H1 (cell line): ENCODE data around the gene NXN. TPM values are rescaled to one million over a fixed set of nuclear protein-coding genes. Genes with fewer than 3 reads are reported as not detected.

Experiments used
- CTCF ChIA-PET: fragments of 300-600 bp; sonication (Branson Sonifier 250); formaldehyde crosslinking; loops from one replicate; lab custom pipeline; 2021; ENCODE audit not compliant: partially characterized antibody; lab: Charles Lee
- POLR2A ChIA-PET: fragments of 300-600 bp; sonication (Branson Sonifier 250); formaldehyde crosslinking; loops from one replicate; lab custom pipeline; 2021; ENCODE audit warnings: inconsistent platforms; ENCODE audit not compliant: partially characterized antibody; lab: Charles Lee
- DNase-seq, 2 experiments: peaks; one replicate each; pipeline versions ENCODE4 v3.0.0 to v3.0.0-alpha.2; 2010 to 2022; ENCODE audit warnings: low spot score in 2 of 2, low read depth in 1 of 2, mixed read lengths in 1 of 2
- FAIRE-seq: peaks from 2 replicates; lab custom pipeline; 2011; peaks lifted over from hg19 to GRCh38; lab: Jason Lieb, UNC
- H2AFZ ChIP-seq: 2 replicates; pipeline ENCODE4 v1.8.1; 2012; ENCODE audit warnings: low read length, inconsistent platforms
- H2AK5ac ChIP-seq: 2 replicates; pipeline ENCODE4 v1.6.1; 2013; ENCODE audit warnings: low read depth, low read length
- H2BK120ac ChIP-seq: replicated peaks from 2 replicates; pipeline ENCODE3; 2013; ENCODE audit warnings: low read depth, low read length, inconsistent platforms
- H2BK12ac ChIP-seq: 2 replicates; pipeline ENCODE4 v1.6.1; 2013; ENCODE audit warnings: low read depth, low read length
- H2BK15ac ChIP-seq: 2 replicates; pipeline ENCODE4 v1.6.1; 2013; ENCODE audit warnings: low read length
- H2BK20ac ChIP-seq: 2 replicates; pipeline ENCODE4 v1.6.1; 2013; ENCODE audit warnings: low read length
- H2BK5ac ChIP-seq: 2 replicates; pipeline ENCODE4 v1.6.1; 2013; ENCODE audit warnings: low read depth, low read length
- H3K14ac ChIP-seq: 2 replicates; pipeline ENCODE4 v1.6.1; 2013; ENCODE audit warnings: inconsistent platforms; ENCODE audit not compliant: insufficient read length
- H3K18ac ChIP-seq: 2 replicates; pipeline ENCODE4 v1.6.1; 2013; ENCODE audit warnings: low read length; ENCODE audit errors: extremely low read depth
- H3K23ac ChIP-seq: 2 replicates; pipeline ENCODE4 v1.6.1; 2013; ENCODE audit warnings: inconsistent platforms; ENCODE audit not compliant: insufficient read length
- H3K23me2 ChIP-seq: 2 replicates; pipeline ENCODE4 v1.6.1; 2013; ENCODE audit warnings: low read depth, low read length
- H3K27ac ChIP-seq: 2 replicates; pipeline ENCODE4 v1.6.1; 2011; ENCODE audit warnings: low read depth, low read length, inconsistent platforms
- H3K27me3 ChIP-seq, 4 experiments: replicated peaks in 1 of 4; 1 replicate in 1 of 4; 2 replicates in 3 of 4; pipeline versions ENCODE4 v1.6.1 to v1.8.1; 2011 to 2013; ENCODE audit warnings: low read length in 3 of 4, mild to moderate bottlenecking in 3 of 4, inconsistent platforms in 2 of 4, mixed read lengths in 2 of 4, moderate library complexity in 1 of 4; ENCODE audit not compliant: control insufficient read depth in 3 of 4, insufficient read depth in 3 of 4; ENCODE audit errors: extremely low read depth in 1 of 4
- H3K36me3 ChIP-seq, 4 experiments: 2 replicates each; pipeline versions ENCODE4 v1.6.1 to v1.8.1; 2011 to 2013; ENCODE audit warnings: mild to moderate bottlenecking in 4 of 4, low read length in 3 of 4, moderate library complexity in 2 of 4, control low read depth in 1 of 4, inconsistent platforms in 1 of 4; ENCODE audit not compliant: insufficient read depth in 4 of 4, control insufficient read depth in 2 of 4
- H3K4ac ChIP-seq: replicated peaks from 2 replicates; pipeline ENCODE3; 2013; ENCODE audit warnings: low read length, low read depth, mixed read lengths, inconsistent platforms; ENCODE audit not compliant: insufficient read length
- H3K4me1 ChIP-seq, 4 experiments: replicated peaks in 1 of 4; 1 replicate in 1 of 4; 2 replicates in 3 of 4; pipeline versions ENCODE4 v1.6.1 to v1.8.1; 2011 to 2013; ENCODE audit warnings: low read length in 3 of 4, inconsistent platforms in 2 of 4, mixed read lengths in 1 of 4; ENCODE audit not compliant: insufficient read depth in 4 of 4, control insufficient read depth in 3 of 4
- H3K4me2 ChIP-seq, 2 experiments: 2 replicates each; pipeline versions ENCODE4 v1.6.1 to v1.8.1; 2011 to 2013; ENCODE audit warnings: low read depth in 2 of 2, low read length in 2 of 2, control low read depth in 1 of 2, inconsistent platforms in 1 of 2, mild to moderate bottlenecking in 1 of 2; ENCODE audit not compliant: insufficient read depth in 1 of 2
- H3K4me3 ChIP-seq, 4 experiments: fragments of 200-600, 300-600 bp in 1 of 4; sonication (generic), shearing (Covaris generic), sonication (Bioruptor Twin) in 1 of 4; 2 replicates each; pipeline versions ENCODE4 v1.5.1 to v1.8.1; 2011 to 2016; ENCODE audit warnings: low read length in 4 of 4, low read depth in 3 of 4, control low read depth in 2 of 4, inconsistent platforms in 2 of 4, mild to moderate bottlenecking in 2 of 4, mixed read lengths in 1 of 4, moderate library complexity in 1 of 4; ENCODE audit not compliant: insufficient read depth in 2 of 4; ENCODE audit errors: extremely low read depth in 1 of 4
- H3K56ac ChIP-seq: replicated peaks from 2 replicates; pipeline ENCODE3; 2013; ENCODE audit warnings: low read depth, mild to moderate bottlenecking, mixed read lengths, low read length, inconsistent platforms; ENCODE audit not compliant: insufficient read length
- H3K79me1 ChIP-seq: 2 replicates; pipeline ENCODE4 v1.6.1; 2013; ENCODE audit warnings: low read depth, low read length, control low read depth
- H3K79me2 ChIP-seq, 2 experiments: 2 replicates each; pipeline versions ENCODE4 v1.6.1 to v1.8.1; 2012 to 2013; ENCODE audit warnings: low read length in 2 of 2, mild to moderate bottlenecking in 2 of 2, inconsistent platforms in 1 of 2; ENCODE audit not compliant: insufficient read depth in 2 of 2, control insufficient read depth in 1 of 2
- H3K9ac ChIP-seq, 4 experiments: replicated peaks in 1 of 4; 1 replicate in 1 of 4; 2 replicates in 3 of 4; pipeline versions ENCODE4 v1.6.1 to v1.8.1; 2011 to 2013; ENCODE audit warnings: low read depth in 3 of 4, low read length in 3 of 4, control low read depth in 2 of 4, mild to moderate bottlenecking in 2 of 4, moderate library complexity in 2 of 4, inconsistent platforms in 1 of 4; ENCODE audit errors: extremely low read depth in 1 of 4
- H3K9me3 ChIP-seq, 2 experiments: 2 replicates each; pipeline versions ENCODE4 v1.6.1 to v1.8.1; 2012 to 2013; ENCODE audit warnings: mild to moderate bottlenecking in 2 of 2, moderate library complexity in 2 of 2, control low read depth in 1 of 2, inconsistent platforms in 1 of 2, low read depth in 1 of 2, low read length in 1 of 2, mixed read lengths in 1 of 2; ENCODE audit not compliant: insufficient read depth in 2 of 2
- H4K20me1 ChIP-seq, 2 experiments: replicated peaks in 1 of 2; 2 replicates each; pipeline versions ENCODE3 to v1.8.1; 2011 to 2013; ENCODE audit warnings: inconsistent platforms in 2 of 2, low read length in 2 of 2, mild to moderate bottlenecking in 1 of 2; ENCODE audit not compliant: insufficient read depth in 2 of 2, control insufficient read depth in 1 of 2
- H4K5ac ChIP-seq: 2 replicates; pipeline ENCODE4 v1.6.1; 2013; ENCODE audit warnings: low read length, low read depth, mixed read lengths, inconsistent platforms; ENCODE audit not compliant: insufficient read length
- H4K8ac ChIP-seq: 2 replicates; pipeline ENCODE4 v1.8.0; 2013; ENCODE audit warnings: mild to moderate bottlenecking, moderate library complexity, low read length, inconsistent platforms; ENCODE audit not compliant: insufficient read depth; ENCODE audit errors: extremely low read depth
- H4K91ac ChIP-seq: replicated peaks from 2 replicates; pipeline ENCODE3; 2013; ENCODE audit warnings: low read length, mixed read lengths, inconsistent platforms; ENCODE audit not compliant: insufficient read length
- CEBPB ChIP-seq: IDR thresholded peaks from 2 replicates; pipeline ENCODE4 v1.6.1; 2012; ENCODE audit warnings: low read depth, low read length
- CHD1 ChIP-seq: IDR thresholded peaks from 2 replicates; pipeline ENCODE4 v1.6.1; 2012; ENCODE audit warnings: low read depth, low read length, improper control_type of control experiment
- CTBP2 ChIP-seq: IDR thresholded peaks from 2 replicates; pipeline ENCODE4 v1.7.0; 2011; ENCODE audit warnings: borderline replicate concordance, mild to moderate bottlenecking, moderate library complexity, mixed read lengths, low read length; ENCODE audit not compliant: insufficient read depth, insufficient read length
- EGR1 ChIP-seq: IDR thresholded peaks from 2 replicates; pipeline ENCODE4 v1.6.1; 2011; ENCODE audit warnings: low read depth, low read length, borderline replicate concordance
- FOSL1 ChIP-seq: IDR thresholded peaks from 2 replicates; pipeline ENCODE4 v1.6.1; 2011; ENCODE audit warnings: mild to moderate bottlenecking, low read depth, low read length, moderate library complexity; ENCODE audit not compliant: insufficient read depth
- HDAC6 ChIP-seq: IDR thresholded peaks from one replicate; pipeline ENCODE4 v1.7.1; 2012; ENCODE audit warnings: low read depth, mild to moderate bottlenecking, inconsistent platforms, low read length, moderate library complexity
- POLR2A ChIP-seq, 2 experiments: IDR thresholded peaks; 1 replicate in 1 of 2; 2 replicates in 1 of 2; pipeline ENCODE4 v1.6.1; 2011; ENCODE audit warnings: low read depth in 2 of 2, low read length in 2 of 2, mild to moderate bottlenecking in 2 of 2; ENCODE audit errors: control extremely low read depth in 1 of 2
- POU5F1 ChIP-seq: IDR thresholded peaks from 2 replicates; pipeline ENCODE4 v1.6.1; 2011; ENCODE audit warnings: low read depth, mild to moderate bottlenecking, low read length, moderate library complexity
- RFX5 ChIP-seq: IDR thresholded peaks from 2 replicates; pipeline ENCODE4 v1.6.1; 2011; ENCODE audit warnings: low read depth, low read length, improper control_type of control experiment, borderline replicate concordance
- RNF2 ChIP-seq: fragments of 200-900, 300-1000 bp; sonication (generic); IDR thresholded peaks from 2 replicates; pipeline ENCODE4 v1.7.1; 2016; ENCODE audit warnings: borderline replicate concordance, low read depth, mild to moderate bottlenecking, antibody characterized with exemption, low read length; ENCODE audit not compliant: poor library complexity, severe bottlenecking; ENCODE audit errors: missing control alignments
- SIRT6 ChIP-seq: IDR thresholded peaks from one replicate; pipeline ENCODE4 v1.7.1; 2012; ENCODE audit warnings: low read length, inconsistent platforms
- SP1 ChIP-seq: IDR thresholded peaks from 2 replicates; pipeline ENCODE4 v1.6.1; 2011; ENCODE audit warnings: low read depth, low read length
- SP4 ChIP-seq: IDR thresholded peaks from 2 replicates; pipeline ENCODE4 v1.6.1; 2012; ENCODE audit warnings: low read length, inconsistent platforms
- TAF7 ChIP-seq: optimal IDR thresholded peaks from 2 replicates; pipeline ENCODE3; 2011; ENCODE audit warnings: low read depth, mild to moderate bottlenecking, inconsistent platforms, low read length, moderate library complexity, borderline replicate concordance
- TEAD4 ChIP-seq: IDR thresholded peaks from 2 replicates; pipeline ENCODE4 v1.6.1; 2012; ENCODE audit warnings: low read depth, low read length, inconsistent platforms, mixed read lengths
- WGBS, 2 experiments: shearing (Covaris generic) in 1 of 2; methylation state at CpG; one replicate each; pipeline versions ENCODE4 v1.1.6 to v1.1.7; 2013 to 2015; ENCODE audit warnings: low lambda C conversion rate in 2 of 2, mixed read lengths in 2 of 2, inconsistent platforms in 1 of 2, low coverage in 1 of 2, missing lambda C conversion rate in 1 of 2; ENCODE audit not compliant: insufficient replicate concordance in 2 of 2, insufficient coverage in 1 of 2, insufficient read length in 1 of 2; ENCODE audit errors: extremely low coverage in 1 of 2, missing lambda C conversion rate in 1 of 2; 5-methylcytosine and 5-hydroxymethylcytosine counted together
- polyA plus RNA-seq, 7 experiments: library from polyadenylated mRNA; depleted of rRNA in 3 of 7; stranded (reverse) in 5 of 7; unstranded in 2 of 7; fragments of >200 nt in 5 of 7; fragments of 200-250 nt in 2 of 7; gene quantifications; 1 replicate in 5 of 7; 2 replicates in 1 of 7; 4 replicates in 1 of 7; pipeline versions ENCODE4 v1.2.1 to v1.2.3, GENCODE V29; 2011 to 2013; ENCODE audit warnings: missing spikeins in 2 of 7, mixed read lengths in 2 of 7
- total RNA-seq: library from RNA; stranded (reverse); fragmentation: NEBNext Ultra II Directional; extraction: Animal tissue kit (Norgen Biotek cat#: 25700); gene quantifications from 2 replicates; pipeline ENCODE4 v1.2.1, GENCODE V29; 2021

The NXN gene
- total and polyA plus RNA-seq, 2 of the 8 experiments (the other 6 are each of a cell fraction or from before 2014, with no cell fraction given) = 94.1 to 107 TPM

DNA sequence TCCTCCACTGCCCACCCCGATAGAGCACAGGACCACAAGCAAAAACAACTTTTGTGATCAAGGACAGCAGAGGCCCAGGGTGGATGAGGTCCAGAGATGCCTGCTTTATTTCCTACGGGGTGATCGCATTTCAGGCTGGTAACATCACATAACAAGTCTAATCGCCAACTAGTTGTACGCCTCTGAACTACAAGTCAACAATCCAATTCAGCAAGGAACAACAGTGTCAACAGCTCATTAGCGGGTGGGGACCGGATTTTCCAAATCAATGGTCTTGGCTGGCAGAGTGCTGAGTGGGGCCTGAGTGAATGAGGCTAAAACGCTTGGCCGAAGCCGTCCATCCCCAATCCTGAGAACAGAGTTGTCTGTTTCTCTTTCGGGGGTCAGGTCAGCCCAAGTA lies 180.3 kb downstream of the NXN start:
- no peak for FAIRE-seq
- TF ChIP-seq CEBPB (no peak), CHD1 (no peak), SIRT6 (no peak), POLR2A (IDR thresholded peaks at IDR 0.05; ENCODE audit: control extremely low read depth in 1 of 2, low read depth in 2 of 2, low read length in 2 of 2) (no peak), EGR1 (no peak), CTBP2 (no peak), SP1 (no peak), FOSL1 (no peak), TEAD4 (no peak), SP4 (no peak), RNF2 (no peak), TAF7 (no peak), HDAC6 (no peak), POU5F1 (no peak), RFX5 (no peak)

More for the DNA sequence above, 180.3 kb downstream of the NXN start:
- Histone ChIP-seq H4K20me1 (peaks cover 1 to 3% of the 10 kb centered on the region in 2 experiments), H3K27ac (no peak overlapping the region), H2AFZ (no peak overlapping the region), H2BK120ac (no peak overlapping the region), H3K9ac (no peak overlapping the region), H3K4ac (no peak overlapping the region), H4K5ac (no peak overlapping the region), H3K23me2 (no peaks in the 10 kb centered on the region), H3K4me2 (no peak overlapping the region), H3K56ac (no peak overlapping the region), H3K27me3 (no peaks in the 10 kb centered on the region), H3K18ac (no peak overlapping the region), H2BK20ac (no peak overlapping the region), H3K36me3 (peaks cover 0 to 6% (median 0%) of the 10 kb centered on the region in 4 experiments; a peak in 2 of 8 replicates), H4K8ac (no peak overlapping the region), H2BK15ac (no peak overlapping the region), H2BK12ac (no peak overlapping the region), H3K4me1 (peaks cover 0 to 5% (median 0%) of the 10 kb centered on the region in 4 experiments; a peak in 3 of 7 replicates), H3K79me1 (no peaks in the 10 kb centered on the region; the same call in 1 of the 2 replicates), H3K79me2 (no peaks in the 10 kb centered on the region), H3K23ac (no peak overlapping the region), H3K9me3 (no peaks in the 10 kb centered on the region), H4K91ac (no peak overlapping the region), H3K14ac (no peak overlapping the region), H2AK5ac (no peak overlapping the region), H2BK5ac (no peak overlapping the region), H3K4me3 (no peak overlapping the region)
- no peak for DNase-seq
- POLR2A ChIA-PET = interaction anchor here (1.3 to 2.4 kb wide), 3 partner anchors 10 to 181 kb away, joined by 3 to 8 read pairs (median 5); partner anchors contain the start of gene NXN
- whole genome bisulfite sequencing, 2 experiments = 90% methylated on average over 8 of the region's 11 CpGs; no CpG with 5 or more reads in 1 of the 2 experiments
- CTCF ChIA-PET = interaction anchor here (0.6 to 17.5 kb wide), 6 partner anchors 179 to 257 kb away, joined by 3 to 258 read pairs (median 4); partner anchors contain the start of genes NXN and TIMM22
